NCI-H128 (cell line): ENCODE data around the gene HIF1AN.

Experiments used
- DNase-seq: peaks from one replicate; lab custom pipeline; 2025; ENCODE audit not compliant: unreplicated experiment; lab: John Stamatoyannopoulos, UW

Gene HIF1AN

GRCh38 chr10:100535715-100536353 is at the start of gene HIF1AN:
Gene HIF1AN (plus strand): TSS chr10:100535943. CDS start chr10:100535959, 16 bp downstream.
- DNase-seq = peak; percentile 77

- DNase-seq = no peak
These were observed 48.2 kb upstream of the HIF1AN start for GRCh38 chr10:100487529-100487928.

GRCh38 chr10:100489396-100489795 is 46.3 kb upstream of the HIF1AN start:
- DNase-seq = no peak

DNA sequence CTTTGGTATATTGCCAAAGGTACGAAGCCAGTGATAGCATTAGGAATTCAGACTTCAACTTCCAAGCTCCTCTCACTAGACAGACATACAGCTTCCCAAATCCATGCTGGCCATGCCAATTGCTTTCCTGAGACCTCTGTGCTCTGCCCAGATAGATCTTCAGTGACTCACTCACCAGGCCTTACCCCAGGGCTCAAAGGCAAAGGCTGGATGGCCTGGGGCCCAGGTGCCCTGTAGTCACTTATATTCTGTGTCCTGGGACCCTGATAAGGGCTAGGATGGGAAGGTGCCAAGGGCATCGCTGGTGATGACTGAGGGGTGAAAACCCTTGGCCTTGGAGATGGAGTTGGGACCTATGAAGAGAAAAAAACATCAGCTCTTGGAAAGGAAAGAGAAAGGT is 45.2 kb upstream of the HIF1AN start:
- no peak for DNase-seq

GRCh38 chr10:100496567-100496966 is 39.2 kb upstream of the HIF1AN start:
- no peak for DNase-seq

GRCh38 chr10:100498059-100498458 is 37.7 kb upstream of the HIF1AN start:
- no peak for DNase-seq

GRCh38 chr10:100501423-100501822 is 34.3 kb upstream of the HIF1AN start:
- no peak for DNase-seq

DNA sequence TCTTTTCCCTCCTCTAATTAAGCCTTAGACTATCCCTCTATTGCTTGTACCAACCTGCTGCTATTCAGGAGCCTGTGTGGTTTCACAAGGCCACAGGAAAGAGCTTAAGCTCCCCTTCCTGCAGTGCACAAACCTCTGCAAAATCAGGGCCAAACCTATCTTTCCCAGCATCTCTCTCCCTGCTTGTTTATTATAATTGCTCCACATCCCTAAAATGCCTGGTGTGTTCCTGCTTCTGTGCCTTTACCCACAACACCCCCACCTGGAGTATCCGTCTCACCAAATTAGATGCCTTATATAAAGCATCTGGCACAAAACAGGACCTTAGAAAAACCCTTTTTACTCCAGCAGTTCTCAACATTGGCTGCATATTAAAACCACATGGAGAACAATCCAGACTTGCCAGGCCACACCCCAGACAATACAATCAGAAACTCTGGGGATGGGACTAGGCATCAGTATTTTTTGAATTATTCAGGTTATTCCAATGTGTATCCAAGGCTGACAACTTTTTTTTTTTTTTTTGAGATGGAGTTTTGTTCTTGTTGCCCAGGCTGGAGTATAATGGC is 32.7 kb upstream of the HIF1AN start:
- no peak for DNase-seq

GRCh38 chr10:100504096-100504495 is 31.6 kb upstream of the HIF1AN start:
- no peak for DNase-seq

GRCh38 chr10:100505164-100505563 is 30.6 kb upstream of the HIF1AN start:
- no peak for DNase-seq

GRCh38 chr10:100506596-100507356 is 29.0 kb upstream of the HIF1AN start:
- no peak for DNase-seq

DNA sequence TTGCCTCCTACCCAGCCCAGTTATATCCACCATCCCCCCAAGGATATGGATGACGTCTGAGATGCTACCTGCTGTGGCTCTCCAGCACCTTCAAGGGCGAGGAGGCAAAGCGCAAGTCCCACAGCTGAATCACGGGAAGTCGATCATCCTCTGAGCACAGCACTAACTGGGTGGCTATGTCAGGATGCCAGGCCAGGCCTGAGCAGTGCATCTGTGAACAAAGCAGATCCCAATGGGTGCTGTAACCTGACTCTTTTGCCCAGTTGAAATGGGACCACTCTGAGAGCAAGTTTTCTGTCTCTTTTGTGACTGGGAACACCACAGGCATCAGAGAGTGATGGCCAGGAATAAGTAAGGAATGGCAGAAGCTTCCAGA is 28.4 kb upstream of the HIF1AN start:
- DNase-seq = no peak

DNA sequence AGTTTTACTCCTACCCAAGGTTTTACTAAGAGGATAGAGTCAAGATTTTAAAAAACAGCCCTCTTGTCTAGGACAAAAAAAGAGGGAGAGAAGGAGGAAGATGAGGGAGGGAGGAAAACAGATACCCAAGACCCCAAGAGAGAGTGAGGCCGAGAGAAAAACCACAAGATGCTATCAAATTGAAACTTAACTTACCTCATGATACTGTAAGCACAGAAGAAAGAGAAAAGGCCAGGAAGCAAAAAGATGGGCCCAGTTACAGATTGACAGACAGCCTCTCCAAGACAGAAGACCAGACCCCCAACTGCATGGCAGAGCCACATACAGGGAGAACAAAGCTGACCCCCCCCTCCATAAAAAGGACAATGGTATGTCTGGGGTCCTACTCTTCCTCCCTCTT is 27.5 kb upstream of the HIF1AN start:
- no peak for DNase-seq

DNA sequence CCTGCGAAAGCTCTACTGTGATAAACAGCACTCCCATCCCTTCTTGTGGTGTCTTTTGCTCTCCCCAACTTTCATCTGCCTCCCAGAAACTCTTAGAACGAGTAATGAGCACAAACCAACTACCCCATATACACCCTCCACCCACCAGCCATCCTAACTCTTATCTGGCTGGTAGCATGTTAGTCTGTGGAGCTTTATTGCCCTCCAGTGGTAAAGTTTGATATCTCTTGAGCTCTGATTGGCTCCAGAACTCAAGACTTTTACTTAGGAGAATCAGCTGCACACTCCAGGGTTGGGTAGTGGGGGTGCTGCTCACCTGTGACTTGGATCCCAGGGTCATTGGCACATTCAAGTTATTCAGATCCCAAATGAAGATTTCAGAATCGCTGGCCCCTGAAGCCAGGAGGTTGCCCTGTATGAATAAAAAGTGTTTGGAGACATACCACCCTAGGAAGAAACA is 27.0 kb upstream of the HIF1AN start:
- DNase-seq = peak; percentile 7

DNA sequence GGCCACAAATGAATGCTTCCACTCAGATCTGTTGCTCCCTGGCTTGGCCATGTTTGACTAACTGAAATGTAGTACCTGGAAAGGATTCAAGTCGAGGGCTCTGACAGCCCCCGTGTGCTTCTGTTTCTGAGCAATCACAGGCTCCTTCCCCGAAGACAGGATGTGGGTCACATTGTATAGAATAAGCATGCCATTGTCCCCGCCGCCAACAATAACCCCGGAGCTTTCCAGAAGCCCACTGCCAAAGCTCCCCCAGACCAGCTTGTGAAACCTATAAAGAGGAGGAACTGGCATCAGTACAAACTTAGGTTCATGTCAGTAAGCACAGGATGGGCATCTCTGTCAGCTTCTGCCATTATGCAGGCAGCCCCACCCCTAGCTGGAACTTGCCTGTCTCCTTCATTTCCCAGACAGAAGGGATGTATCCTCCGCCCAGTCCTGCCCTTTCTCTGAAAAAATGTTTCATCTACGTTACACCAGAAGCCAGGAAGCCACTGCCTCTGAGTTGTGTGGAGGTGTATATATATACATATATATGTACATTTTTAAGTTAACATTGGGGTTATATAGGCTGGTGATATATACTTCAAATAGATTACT is 26.4 kb upstream of the HIF1AN start:
- DNase-seq = no peak

GRCh38 chr10:100510533-100511308 is 25.0 kb upstream of the HIF1AN start:
- DNase-seq = no peak

DNA sequence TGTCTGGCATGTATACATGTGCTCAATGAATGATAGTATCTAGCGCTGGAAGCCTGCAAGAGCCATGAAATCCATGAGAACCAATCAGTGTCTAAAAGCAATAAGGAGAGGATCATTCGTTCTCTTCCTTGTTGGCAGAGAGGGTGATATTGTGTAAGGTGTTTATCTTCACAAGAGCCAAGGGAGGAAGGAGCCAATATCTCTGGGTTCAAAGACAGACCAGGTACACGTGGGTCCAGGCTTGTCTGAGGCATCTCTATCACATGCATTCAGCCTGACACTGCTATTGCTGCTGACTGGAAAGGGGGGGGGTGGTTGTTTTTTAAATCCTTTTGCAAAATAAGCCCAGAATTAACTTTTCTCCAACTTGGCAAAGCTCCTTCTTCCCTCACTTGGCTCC is 20.1 kb upstream of the HIF1AN start:
- no peak for DNase-seq

DNA sequence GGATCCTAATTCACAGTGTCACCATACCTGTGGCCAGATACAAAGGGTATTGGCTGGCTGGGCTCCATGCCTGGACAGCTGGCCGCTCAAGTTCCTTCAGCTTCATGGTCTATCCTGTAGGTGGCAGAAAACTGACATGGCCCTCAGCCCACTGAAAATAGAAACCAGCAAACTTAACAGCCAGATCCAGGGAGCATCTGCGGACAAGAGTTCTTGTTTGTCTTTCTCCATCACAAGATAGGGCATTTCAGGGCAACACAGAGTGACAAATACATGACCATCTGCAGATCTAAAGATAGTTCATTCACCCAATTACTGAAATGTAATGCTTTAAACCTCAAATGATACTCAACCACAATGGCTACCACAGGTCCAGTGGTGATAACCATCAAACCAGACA is 18.9 kb upstream of the HIF1AN start:
- no peak for DNase-seq

DNA sequence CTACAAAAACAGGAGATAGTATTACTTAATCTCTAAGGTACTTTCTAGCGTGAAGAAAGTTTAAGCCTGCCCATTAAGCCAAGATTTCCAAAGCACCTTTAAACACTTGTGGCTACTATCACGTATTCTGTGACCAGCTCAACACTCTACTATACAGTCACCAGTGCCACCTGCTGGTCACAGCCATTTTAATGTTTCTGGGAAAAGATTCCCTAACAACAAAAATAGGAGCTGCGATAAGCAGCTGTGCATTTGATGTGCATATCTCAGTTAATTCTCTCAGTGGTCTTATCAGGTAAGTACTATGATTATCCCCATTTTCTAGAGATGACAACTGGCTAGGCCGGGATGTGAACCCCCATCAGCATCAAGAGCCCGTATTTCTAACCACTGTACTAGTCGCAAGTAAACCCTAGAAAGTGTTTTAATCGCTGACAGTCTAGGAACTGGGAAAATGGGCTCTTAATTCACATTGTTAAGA is 16.9 kb upstream of the HIF1AN start:
- DNase-seq = peak; percentile 3

GRCh38 chr10:100519311-100520051 is 16.3 kb upstream of the HIF1AN start, which contains the start of gene SEC31B:
Gene SEC31B (minus strand): TSS chr10:100519861. CDS start chr10:100516952, 2,909 bp downstream.
- no peak for DNase-seq
